A673 (cell line): Measurements from ENCODE around the gene SYDE1. TPM values are rescaled to one million over a fixed set of nuclear protein-coding genes. Genes with fewer than 3 reads are reported as not detected.

ENCODE experiments used
- BruUV-seq: library from RNA; stranded (reverse); fragments of 400-500 nt; replicated peaks from 2 replicates; lab custom pipeline; 2021; lab: Mats Ljungman, UMichigan
- CTCF ChIA-PET: fragments of 300-600 bp; sonication (Branson Sonifier 250); formaldehyde crosslinking; loops from one replicate; lab custom pipeline; 2022; ENCODE audit warnings: antibody characterized with exemption; lab: Charles Lee
- POLR2A ChIA-PET: fragments of 300-600 bp; sonication (Branson Sonifier 250); formaldehyde crosslinking; loops from one replicate; lab custom pipeline; 2022; ENCODE audit warnings: antibody characterized with exemption; ENCODE audit not compliant: low non-redundant PET; lab: Charles Lee
- DNase-seq: peaks from one replicate; pipeline ENCODE4 v3.0.0-alpha.2; 2015; ENCODE audit warnings: low spot score
- H3K27ac ChIP-seq: fragments of 200-600 bp; sonication (generic); 2 replicates; pipeline ENCODE4 v1.5.1; 2016; ENCODE audit warnings: mixed run types, low read depth, mild to moderate bottlenecking, mixed read lengths, antibody characterized with exemption, low read length; ENCODE audit not compliant: poor library complexity, severe bottlenecking
- H3K27me3 ChIP-seq: fragments of 200-600 bp; sonication (generic); replicated peaks from 2 replicates; pipeline ENCODE4 v1.6.1; 2017; ENCODE audit warnings: mixed run types, low read depth, mild to moderate bottlenecking, mixed read lengths, antibody characterized with exemption, low read length; ENCODE audit not compliant: insufficient read depth, poor library complexity
- H3K36me3 ChIP-seq: fragments of 200-600 bp; sonication (generic); 2 replicates; pipeline ENCODE4 v1.6.1; 2016; ENCODE audit warnings: mixed run types, mild to moderate bottlenecking, mixed read lengths, antibody characterized with exemption, low read length; ENCODE audit not compliant: insufficient read depth, poor library complexity, severe bottlenecking
- H3K4me1 ChIP-seq: fragments of 200-600 bp; sonication (generic); 2 replicates; pipeline ENCODE4 v1.6.1; 2017; ENCODE audit warnings: mixed run types, mild to moderate bottlenecking, mixed read lengths, antibody characterized with exemption, low read length; ENCODE audit not compliant: insufficient read depth, poor library complexity, severe bottlenecking
- H3K4me3 ChIP-seq: fragments of 200-600 bp; sonication (generic); 2 replicates; pipeline ENCODE4 v1.5.1; 2016; ENCODE audit warnings: low read depth, mixed run types, mild to moderate bottlenecking, mixed read lengths, low read length; ENCODE audit not compliant: poor library complexity, severe bottlenecking
- H3K9me3 ChIP-seq: fragments of 200-600 bp; sonication (generic); 2 replicates; pipeline ENCODE4 v1.6.1; 2016; ENCODE audit warnings: mixed run types, low read depth, mild to moderate bottlenecking, mixed read lengths, antibody characterized with exemption, low read length; ENCODE audit not compliant: poor library complexity, severe bottlenecking
- EZH2 ChIP-seq: fragments of 200-600 bp; sonication (generic); IDR thresholded peaks from 2 replicates; pipeline ENCODE4 v1.6.1; 2017; ENCODE audit warnings: borderline replicate concordance, low read depth, mild to moderate bottlenecking, mixed read lengths, antibody characterized with exemption, low read length; ENCODE audit not compliant: poor library complexity, severe bottlenecking
- intact Hi-C: fragments of 100-400 bp; cut with micrococcal nuclease; formaldehyde crosslinking; loops from one replicate; pipeline ENCODE4 v1.10.0; 2022; ENCODE audit not compliant: unreplicated experiment
- total RNA-seq: library from RNA; stranded (reverse); gene quantifications from 2 replicates; pipeline ENCODE4 v1.2.3, GENCODE V29; 2021
- TF ChIP-seq, protein P1 (sequence below): fragments of 300-800, 200-600 bp; sonication (generic); conservative IDR thresholded peaks from 2 replicates; pipeline ENCODE4 v1.5.1; 2017; ENCODE audit warnings: low read depth, mild to moderate bottlenecking, antibody characterized with exemption, low read length, moderate library complexity, mixed read lengths

Gene SYDE1
- total RNA-seq, 1 experiment from 2014 or later, result 32.3 TPM

DNA sequence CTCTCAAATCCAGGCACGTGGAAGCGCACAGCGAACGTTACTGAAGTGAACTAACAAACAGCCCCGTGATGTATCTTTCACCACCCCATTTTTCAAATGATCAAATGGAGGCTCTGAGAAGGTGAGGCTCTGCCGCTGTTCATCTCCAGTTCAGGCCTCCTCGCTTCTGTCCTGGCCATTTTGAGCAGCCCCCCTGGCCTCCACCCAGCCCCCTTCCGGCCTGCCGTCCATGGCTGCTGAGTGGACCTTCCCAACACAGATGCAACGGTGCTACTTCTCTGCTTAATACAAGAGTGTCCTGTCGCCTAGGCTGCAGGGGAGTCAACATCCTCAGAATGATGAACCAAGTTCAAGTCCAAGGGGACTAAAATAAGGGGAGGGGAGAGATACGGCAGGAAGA lies 9.7 kb downstream of the SYDE1 start:
- peaks cover 95% of the 10 kb centered on the region for H3K36me3 ChIP-seq
- no TSS peak for BruUV-seq
- H3K4me3 ChIP-seq, result no peak overlapping the region
- no peaks in the 10 kb centered on the region for H3K9me3 ChIP-seq
- H3K4me1 ChIP-seq, result no peaks in the 10 kb centered on the region
- TF ChIP-seq, protein P1, sequence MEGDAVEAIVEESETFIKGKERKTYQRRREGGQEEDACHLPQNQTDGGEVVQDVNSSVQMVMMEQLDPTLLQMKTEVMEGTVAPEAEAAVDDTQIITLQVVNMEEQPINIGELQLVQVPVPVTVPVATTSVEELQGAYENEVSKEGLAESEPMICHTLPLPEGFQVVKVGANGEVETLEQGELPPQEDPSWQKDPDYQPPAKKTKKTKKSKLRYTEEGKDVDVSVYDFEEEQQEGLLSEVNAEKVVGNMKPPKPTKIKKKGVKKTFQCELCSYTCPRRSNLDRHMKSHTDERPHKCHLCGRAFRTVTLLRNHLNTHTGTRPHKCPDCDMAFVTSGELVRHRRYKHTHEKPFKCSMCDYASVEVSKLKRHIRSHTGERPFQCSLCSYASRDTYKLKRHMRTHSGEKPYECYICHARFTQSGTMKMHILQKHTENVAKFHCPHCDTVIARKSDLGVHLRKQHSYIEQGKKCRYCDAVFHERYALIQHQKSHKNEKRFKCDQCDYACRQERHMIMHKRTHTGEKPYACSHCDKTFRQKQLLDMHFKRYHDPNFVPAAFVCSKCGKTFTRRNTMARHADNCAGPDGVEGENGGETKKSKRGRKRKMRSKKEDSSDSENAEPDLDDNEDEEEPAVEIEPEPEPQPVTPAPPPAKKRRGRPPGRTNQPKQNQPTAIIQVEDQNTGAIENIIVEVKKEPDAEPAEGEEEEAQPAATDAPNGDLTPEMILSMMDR, result no peak
- TF ChIP-seq EZH2, result no peak
- ChIA-PET POLR2A (no interaction called here), CTCF (no interaction called here)
- no peaks in the 10 kb centered on the region for H3K27me3 ChIP-seq
- H3K27ac ChIP-seq, result no peak overlapping the region
- DNase-seq, result no peak
- intact Hi-C loops, result no loop called here

DNA sequence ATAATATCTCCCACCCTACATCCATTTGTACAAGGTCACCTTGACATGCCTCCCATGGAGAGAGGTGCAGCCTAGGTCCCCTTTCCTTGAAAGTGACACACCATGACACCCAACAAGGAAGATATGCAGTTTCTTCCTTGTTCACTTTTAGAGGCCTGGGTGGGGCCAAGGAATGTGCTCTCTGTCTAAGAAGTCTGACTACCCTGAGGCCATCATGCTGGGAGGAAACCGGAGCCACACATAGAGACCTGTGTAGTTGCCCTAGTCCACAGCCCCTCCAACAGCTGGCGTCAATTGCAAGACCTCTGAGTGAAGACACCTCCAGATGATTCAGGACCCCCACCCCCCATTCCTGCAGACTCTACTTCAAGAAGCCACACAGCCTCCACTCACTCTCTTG lies 11.0 kb downstream of the SYDE1 start:
- ChIA-PET CTCF (interaction anchor here (0.6 kb wide), 1 partner anchor 962 kb away, joined by 3 read pairs; no protein-coding TSS in a partner anchor), POLR2A (no interaction called here)
- no peaks in the 10 kb centered on the region for H3K27me3 ChIP-seq
- DNase-seq, result no peak
- no peaks in the 10 kb centered on the region for H3K9me3 ChIP-seq
- H3K4me1 ChIP-seq, result no peaks in the 10 kb centered on the region
- no peak overlapping the region for H3K27ac ChIP-seq
- H3K4me3 ChIP-seq, result no peak overlapping the region
- H3K36me3 ChIP-seq, result peaks cover 90% of the 10 kb centered on the region
- TF ChIP-seq, protein P1, result no peak
- TF ChIP-seq EZH2, result no peak
- intact Hi-C loops, result no loop called here
- BruUV-seq, result no TSS peak

DNA sequence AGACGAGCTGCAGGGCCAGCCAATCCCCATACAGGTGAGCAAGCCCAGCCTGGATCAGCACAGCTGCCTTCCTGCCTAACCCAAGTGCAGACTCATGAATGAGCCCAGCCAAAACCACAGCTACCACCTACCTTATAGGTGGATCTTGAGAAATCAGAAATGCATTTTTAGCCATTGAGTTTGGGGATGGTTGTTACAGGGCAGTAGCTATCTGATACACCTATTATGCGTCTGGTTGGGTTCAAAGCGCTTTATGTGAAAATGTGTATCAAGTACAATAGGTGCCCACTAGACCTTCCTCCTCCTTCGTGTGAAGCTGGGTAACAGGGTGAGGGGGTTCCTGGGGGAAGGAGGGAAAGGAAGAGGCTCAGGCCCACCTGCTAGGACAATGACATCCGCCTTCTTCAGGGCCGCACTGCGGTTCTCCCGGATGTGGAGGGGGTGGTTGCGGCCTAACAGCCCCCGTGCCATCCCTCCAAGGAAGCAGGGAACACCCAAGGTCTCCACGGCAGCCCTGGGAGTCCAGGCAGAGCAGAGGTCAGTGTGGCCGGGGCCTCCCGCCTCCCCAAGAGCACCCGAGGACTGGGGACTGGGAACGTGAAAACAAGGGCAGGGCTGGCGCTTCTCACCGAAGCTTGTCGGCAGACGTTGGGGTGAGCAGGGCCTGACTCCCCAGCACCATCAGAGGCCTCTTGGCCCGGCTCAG lies 11.7 kb downstream of the SYDE1 start:
- CTCF ChIA-PET, result interaction anchor here (0.6 kb wide), 1 partner anchor 961 kb away, joined by 3 read pairs; no protein-coding TSS in a partner anchor
- POLR2A ChIA-PET, result no interaction called here
- H3K4me1 ChIP-seq, result no peaks in the 10 kb centered on the region
- intact Hi-C loops, result no loop called here
- no peak overlapping the region for H3K27ac ChIP-seq
- no peak overlapping the region for H3K4me3 ChIP-seq
- no peak for DNase-seq
- no TSS peak for BruUV-seq
- TF ChIP-seq, protein P1, result no peak
- TF ChIP-seq EZH2, result no peak
- no peaks in the 10 kb centered on the region for H3K9me3 ChIP-seq
- peaks cover 83% of the 10 kb centered on the region for H3K36me3 ChIP-seq
- no peaks in the 10 kb centered on the region for H3K27me3 ChIP-seq
